GM12891 (cell line): ENCODE measurements around the gene ADAMTS8.

Experiments
- POLR2A ChIP-seq: IDR thresholded peaks from 2 replicates; pipeline ENCODE4 v1.6.1; 2011; ENCODE audit warnings: low read depth, low read length, control low read depth
- POLR2AphosphoS5 ChIP-seq: IDR thresholded peaks from 2 replicates; pipeline ENCODE4 v1.6.1; 2011; ENCODE audit warnings: low read depth, low read length, control low read depth
- POU2F2 ChIP-seq: IDR thresholded peaks from 2 replicates; pipeline ENCODE4 v1.6.1; 2011; ENCODE audit warnings: low read depth, mild to moderate bottlenecking, control low read depth, low read length, moderate library complexity

DNA sequence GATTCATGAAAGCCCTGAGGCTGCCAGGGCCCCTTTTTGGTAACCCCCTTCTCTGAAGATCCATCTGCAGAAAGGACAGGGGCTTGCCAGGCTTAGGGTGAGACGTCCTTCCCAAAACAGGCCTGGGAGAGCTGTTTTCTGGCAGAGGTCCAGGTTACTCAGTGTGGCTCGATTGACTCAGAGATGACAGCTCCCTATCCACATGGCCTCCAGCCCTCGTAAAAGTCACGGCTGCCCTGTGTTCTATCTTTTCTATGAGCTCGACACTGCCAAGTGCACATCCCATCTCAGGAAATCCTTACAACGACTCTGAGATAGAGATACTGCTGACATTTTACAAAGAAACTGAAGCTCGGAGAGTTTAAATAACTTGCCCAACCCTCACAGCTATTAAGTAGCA lies 20.4 kb downstream of the ADAMTS8 start:
- no peak for TF ChIP-seq POLR2AphosphoS5
- no peak for TF ChIP-seq POLR2A
- TF ChIP-seq POU2F2: no peak
